ENCODE measurements around the gene USP48.

DNA sequence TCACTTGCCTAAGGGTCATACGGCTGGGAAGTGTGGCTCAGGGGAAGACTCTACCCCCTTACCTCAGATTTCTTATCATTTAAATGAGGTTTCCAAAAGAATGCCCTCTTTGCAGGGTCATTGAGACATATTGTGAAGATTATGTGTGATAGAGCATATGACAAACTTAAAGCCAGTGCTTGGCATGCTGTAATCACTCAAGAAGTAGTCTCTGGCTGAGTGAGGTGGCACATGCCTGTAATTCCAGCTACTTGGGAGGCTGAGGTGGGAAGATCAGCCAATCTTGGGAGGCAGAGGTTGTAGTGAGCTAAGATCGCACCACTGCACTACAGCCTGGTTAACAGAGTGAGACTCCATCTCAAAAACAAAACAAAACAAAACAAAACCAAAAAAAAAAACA is 21.6 kb upstream of the USP48 start:
- TF ChIP-seq CBX5 (CRISPR knock-in tag; IDR thresholded peaks at IDR 0.05; ENCODE audit: borderline replicate concordance) (no peak), ATF1 (CRISPR knock-in tag; IDR thresholded peaks at IDR 0.05) (no peak), EZH2 (conservative IDR thresholded peaks at IDR 0.05; ENCODE audit: low read depth, low read length) (no peak), MAFK (conservative IDR thresholded peaks at IDR 0.05 in 1 of 2, IDR thresholded peaks at IDR 0.05 in 1 of 2; ENCODE audit: low read length in 2 of 2) (no peak), RBM39 (IDR thresholded peaks at IDR 0.05; ENCODE audit: low read depth, low read length, poor library complexity, severe bottlenecking) (no peak), ZNF704 (CRISPR knock-in tag; IDR thresholded peaks at IDR 0.05; ENCODE audit: borderline replicate concordance) (no peak), ZNF138 (CRISPR knock-in tag; IDR thresholded peaks at IDR 0.05; ENCODE audit: low read depth) (no peak), SALL2 (CRISPR knock-in tag; IDR thresholded peaks at IDR 0.05) (no peak), CENPX (CRISPR knock-in tag; IDR thresholded peaks at IDR 0.05) (no peak), ELF3 (CRISPR knock-in tag; IDR thresholded peaks at IDR 0.05) (no peak)
